Heart left ventricle (tissue), 13 donors: ENCODE results near the gene WDHD1.

Experiments used
- POLR2A ChIP-seq, 2 donors: fragments of 450-650 bp; IDR thresholded peaks; one replicate each; pipeline ENCODE4 v1.6.1; 2017; ENCODE audit warnings: antibody characterized with exemption in 2 of 2, mild to moderate bottlenecking in 2 of 2, moderate library complexity in 2 of 2
- TF ChIP-seq, protein P1 (sequence below), 12 donors: fragments of 200-600 bp; sonication (generic) in 4 of 12; IDR thresholded peaks; one replicate each; pipeline versions ENCODE4 v1.5.0 to v1.8.0; 2018 to 2022; ENCODE audit warnings: antibody characterized with exemption in 12 of 12, mild to moderate bottlenecking in 5 of 12
- donor health status: ischemic (EF 13 %, LVEDD 7.1; RV severe dilation, severe dysfunction).
- donor health status: DM: no; HTN: yes; CAD: no.
- donor health status: DM: no; HTN: no; CAD: no.
- donor health status: ischemic (EF 25% LVEDD 6.9; RV normal size, moderate dysfunction).
- donor health status: ischemic (EF 25% LVEDD 5.7; RV mildly dilated, moderate dysfunction).
- donor health status: ischemic (EF 35%, LVEDD 5.7; RV mildly dilated, moderate dysfunction).
- donor health status: nonischemic (EF 11% LVEDD 7.7; RV severe dilation, severe dysfunction).
- donor health status: DM: yes; HTN: yes; CAD: no.
- donor health status: PGD.
- donor health status: ischemic (EF 29% LVEDD 5.4; RV normal size, mild dysfunction).
- donor health status: nonischemic (EF 23%, LVEDD 6.1; RV moderate dilation, normal function).

DNA sequence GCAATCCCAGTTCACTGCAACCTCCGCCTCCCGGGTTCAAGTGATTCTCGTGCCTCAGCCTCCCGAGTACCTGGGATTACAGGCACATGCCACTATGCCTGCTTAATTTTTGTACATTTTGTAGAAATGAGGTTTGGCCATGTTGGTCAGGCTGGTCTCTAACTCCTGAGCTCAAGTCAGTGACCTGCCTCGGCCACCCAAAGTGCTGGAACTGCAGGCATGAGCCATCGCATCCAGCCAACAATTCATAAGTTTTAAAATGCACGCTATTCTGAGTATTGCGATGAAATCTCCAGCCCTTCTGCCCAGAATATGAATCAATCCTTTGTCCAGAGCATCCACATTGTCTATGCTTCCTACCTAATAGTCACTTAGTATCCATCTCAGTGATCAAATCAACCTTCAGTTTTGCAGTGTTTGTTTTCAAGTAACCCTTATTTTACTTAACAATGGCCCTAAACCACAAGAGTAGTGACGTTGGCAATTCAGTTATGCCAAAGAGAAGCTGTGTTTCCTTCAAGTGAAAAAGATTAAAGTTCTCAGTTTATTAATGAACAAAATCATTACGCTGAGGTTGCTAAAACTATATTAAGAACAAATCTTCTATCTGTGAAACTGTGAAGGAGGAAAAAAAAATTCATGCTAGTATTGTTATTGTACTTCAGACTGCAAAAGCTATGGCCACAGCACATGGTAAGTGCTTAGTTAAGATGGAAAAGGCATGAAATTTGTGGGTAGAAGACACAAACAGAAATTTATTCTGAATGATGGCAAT, 135.2 kb downstream of the WDHD1 start:
- TF ChIP-seq, protein P1, sequence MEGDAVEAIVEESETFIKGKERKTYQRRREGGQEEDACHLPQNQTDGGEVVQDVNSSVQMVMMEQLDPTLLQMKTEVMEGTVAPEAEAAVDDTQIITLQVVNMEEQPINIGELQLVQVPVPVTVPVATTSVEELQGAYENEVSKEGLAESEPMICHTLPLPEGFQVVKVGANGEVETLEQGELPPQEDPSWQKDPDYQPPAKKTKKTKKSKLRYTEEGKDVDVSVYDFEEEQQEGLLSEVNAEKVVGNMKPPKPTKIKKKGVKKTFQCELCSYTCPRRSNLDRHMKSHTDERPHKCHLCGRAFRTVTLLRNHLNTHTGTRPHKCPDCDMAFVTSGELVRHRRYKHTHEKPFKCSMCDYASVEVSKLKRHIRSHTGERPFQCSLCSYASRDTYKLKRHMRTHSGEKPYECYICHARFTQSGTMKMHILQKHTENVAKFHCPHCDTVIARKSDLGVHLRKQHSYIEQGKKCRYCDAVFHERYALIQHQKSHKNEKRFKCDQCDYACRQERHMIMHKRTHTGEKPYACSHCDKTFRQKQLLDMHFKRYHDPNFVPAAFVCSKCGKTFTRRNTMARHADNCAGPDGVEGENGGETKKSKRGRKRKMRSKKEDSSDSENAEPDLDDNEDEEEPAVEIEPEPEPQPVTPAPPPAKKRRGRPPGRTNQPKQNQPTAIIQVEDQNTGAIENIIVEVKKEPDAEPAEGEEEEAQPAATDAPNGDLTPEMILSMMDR (IDR thresholded peaks at IDR 0.05) = no peak
- TF ChIP-seq POLR2A (IDR thresholded peaks at IDR 0.05) = no peak
